ENCODE measurements around the gene IDI1. TPM values are rescaled to one million over a fixed set of nuclear protein-coding genes. Genes with fewer than 3 reads are reported as not detected.

IDI1 gene
- total RNA-seq (10 to 100 TPM; 28.6 to 39.3 TPM), polyA plus RNA-seq (10 to 100 TPM; 18.9 to 43.3 TPM)
- long read RNA-seq, donor 1, transcript IDI1-205 (4 exons, 1,066 nt) = minor isoform, 58 of 185 reads
- long read RNA-seq, donor 1, transcript IDI1-201 (5 exons, 2,301 nt) = major isoform, 104 of 185 reads
- long read RNA-seq, donor 1, partial matches to known transcripts = 16 of 185 reads
- long read RNA-seq, donor 1, other reads (novel, unspliced or antisense) = 6 of 185 reads
- long read RNA-seq, donor 2, transcript IDI1-201 (5 exons, 2,301 nt) = major isoform, 14 of 26 reads
- long read RNA-seq, donor 2, transcript IDI1-205 (4 exons, 1,066 nt) = minor isoform, 5 of 26 reads
- long read RNA-seq, donor 2, partial matches to known transcripts = 4 of 26 reads
- long read RNA-seq, donor 2, other reads (novel, unspliced or antisense) = 3 of 26 reads

- H3K4me1 ChIP-seq (ENCODE audit: control insufficient read depth in 1 of 2, insufficient read depth in 2 of 2, low read length in 2 of 2) = no peaks in the 10 kb centered on the region
- H3K36me3 ChIP-seq (ENCODE audit: control insufficient read depth in 1 of 2, insufficient read depth in 2 of 2, low read length in 1 of 2) = no peaks in the 10 kb centered on the region
- WGBS, 2 donors = 0 to 1% methylated on average over 80 to 83 of the region's 83 CpGs
- ATAC-seq (ENCODE audit: low FRiP score) (peak; percentile 97), DNase-seq (peak; percentile 98 to 99)
- no peaks in the 10 kb centered on the region for H3K27me3 ChIP-seq (ENCODE audit: control insufficient read depth in 1 of 2, insufficient read depth in 2 of 2, low read length in 1 of 2)
- intact Hi-C loops (cut with DNase I) = loop anchor here in 1 of 2 donors (5.0 kb wide), 1 partner anchor 117 kb away; the partner anchor contains the start of gene LARP4B
- H3K27ac ChIP-seq (ENCODE audit: low read depth in 1 of 2, low read length in 2 of 2) = peak within 1 kb of the TSS; percentile 91 to 94
- H3K4me3 ChIP-seq (ENCODE audit: low read length in 2 of 2) = peak within 1 kb of the TSS; percentile 60 to 62
- H3K9me3 ChIP-seq (ENCODE audit: control insufficient read depth, low read length) = no peaks in the 10 kb centered on the region
These were observed at the start of gene IDI1 for GRCh38 chr10:1048732-1049424. Gene IDI1, minus strand, starts transcription at chr10:1049119. Its CDS starts 116 bp downstream, at chr10:1049003.

GRCh38 chr10:1097436-1097835 lies 48.5 kb upstream of the IDI1 start:
- Histone ChIP-seq H3K4me1 (ENCODE audit: control insufficient read depth in 1 of 2, insufficient read depth in 2 of 2, low read length in 2 of 2) (no peaks in the 10 kb centered on the region), H3K9me3 (ENCODE audit: control insufficient read depth, low read length) (no peaks in the 10 kb centered on the region), H3K27ac (ENCODE audit: low read depth in 1 of 2, low read length in 2 of 2) (no peak overlapping the region), H3K36me3 (ENCODE audit: control insufficient read depth in 1 of 2, insufficient read depth in 2 of 2, low read length in 1 of 2) (peaks cover 4 to 5% of the 10 kb centered on the region in 2 donors), H3K4me3 (ENCODE audit: low read length in 2 of 2) (no peak overlapping the region), H3K27me3 (ENCODE audit: control insufficient read depth in 1 of 2, insufficient read depth in 2 of 2, low read length in 1 of 2) (no peaks in the 10 kb centered on the region)
- DNase-seq (peak in 1 of 2 donors; percentile 67), ATAC-seq (ENCODE audit: low FRiP score) (no peak)
- 93 to 94% methylated on average over 6 of the region's 6 CpGs for WGBS, 2 donors
- intact Hi-C loops (cut with DNase I) = no loop called here

GRCh38 chr10:1096287-1096889 lies 47.5 kb upstream of the IDI1 start:
- H3K9me3 ChIP-seq (ENCODE audit: control insufficient read depth, low read length) = no peaks in the 10 kb centered on the region
- no peaks in the 10 kb centered on the region for H3K4me1 ChIP-seq (ENCODE audit: control insufficient read depth in 1 of 2, insufficient read depth in 2 of 2, low read length in 2 of 2)
- ATAC-seq (ENCODE audit: low FRiP score) (no peak), DNase-seq (peak in 1 of 2 donors; percentile 70)
- 94% methylated on average over 27 of the region's 27 CpGs for WGBS, 2 donors
- H3K36me3 ChIP-seq (ENCODE audit: control insufficient read depth in 1 of 2, insufficient read depth in 2 of 2, low read length in 1 of 2) = peaks cover 4 to 5% of the 10 kb centered on the region in 2 donors
- H3K27me3 ChIP-seq (ENCODE audit: control insufficient read depth in 1 of 2, insufficient read depth in 2 of 2, low read length in 1 of 2) = no peaks in the 10 kb centered on the region
- intact Hi-C loops (cut with DNase I) = no loop called here
- H3K4me3 ChIP-seq (ENCODE audit: low read length in 2 of 2) = no peak overlapping the region
- H3K27ac ChIP-seq (ENCODE audit: low read depth in 1 of 2, low read length in 2 of 2) = no peak overlapping the region

GRCh38 chr10:1095498-1095897 lies 46.6 kb upstream of the IDI1 start:
- Histone ChIP-seq H3K27me3 (ENCODE audit: control insufficient read depth in 1 of 2, insufficient read depth in 2 of 2, low read length in 1 of 2) (no peaks in the 10 kb centered on the region), H3K27ac (ENCODE audit: low read depth in 1 of 2, low read length in 2 of 2) (no peak overlapping the region), H3K36me3 (ENCODE audit: control insufficient read depth in 1 of 2, insufficient read depth in 2 of 2, low read length in 1 of 2) (peaks cover 5 to 7% of the 10 kb centered on the region in 2 donors), H3K4me1 (ENCODE audit: control insufficient read depth in 1 of 2, insufficient read depth in 2 of 2, low read length in 2 of 2) (no peaks in the 10 kb centered on the region), H3K9me3 (ENCODE audit: control insufficient read depth, low read length) (no peaks in the 10 kb centered on the region), H3K4me3 (ENCODE audit: low read length in 2 of 2) (no peak overlapping the region)
- DNase-seq (peak in 1 of 2 donors; percentile 63), ATAC-seq (ENCODE audit: low FRiP score) (no peak)
- WGBS, 2 donors = 89% methylated on average over 12 of the region's 12 CpGs
- intact Hi-C loops (cut with DNase I) = no loop called here

GRCh38 chr10:1094112-1095057 lies 45.5 kb upstream of the IDI1 start:
- WGBS, 2 donors = 93 to 95% methylated on average over 15 of the region's 15 CpGs
- Histone ChIP-seq H3K27me3 (ENCODE audit: control insufficient read depth in 1 of 2, insufficient read depth in 2 of 2, low read length in 1 of 2) (no peaks in the 10 kb centered on the region), H3K4me3 (ENCODE audit: low read length in 2 of 2) (no peak overlapping the region), H3K36me3 (ENCODE audit: control insufficient read depth in 1 of 2, insufficient read depth in 2 of 2, low read length in 1 of 2) (peaks cover 5 to 8% of the 10 kb centered on the region in 2 donors), H3K4me1 (ENCODE audit: control insufficient read depth in 1 of 2, insufficient read depth in 2 of 2, low read length in 2 of 2) (no peaks in the 10 kb centered on the region), H3K9me3 (ENCODE audit: control insufficient read depth, low read length) (no peaks in the 10 kb centered on the region), H3K27ac (ENCODE audit: low read depth in 1 of 2, low read length in 2 of 2) (no peak overlapping the region)
- intact Hi-C loops (cut with DNase I) = no loop called here
- no peak for ATAC-seq (ENCODE audit: low FRiP score)
- no peak for DNase-seq

- no peak overlapping the region for H3K27ac ChIP-seq (ENCODE audit: low read depth in 1 of 2, low read length in 2 of 2)
- no peaks in the 10 kb centered on the region for H3K27me3 ChIP-seq (ENCODE audit: control insufficient read depth in 1 of 2, insufficient read depth in 2 of 2, low read length in 1 of 2)
- 47 to 64% methylated on average over 9 of the region's 9 CpGs for WGBS, 2 donors
- H3K4me1 ChIP-seq (ENCODE audit: control insufficient read depth in 1 of 2, insufficient read depth in 2 of 2, low read length in 2 of 2) = no peaks in the 10 kb centered on the region
- DNase-seq = no peak
- no peaks in the 10 kb centered on the region for H3K9me3 ChIP-seq (ENCODE audit: control insufficient read depth, low read length)
- no peak for ATAC-seq (ENCODE audit: low FRiP score)
- H3K4me3 ChIP-seq (ENCODE audit: low read length in 2 of 2) = no peak overlapping the region
- peaks cover 5 to 12% of the 10 kb centered on the region in 2 donors for H3K36me3 ChIP-seq (ENCODE audit: control insufficient read depth in 1 of 2, insufficient read depth in 2 of 2, low read length in 1 of 2)
- intact Hi-C loops (cut with DNase I) = no loop called here
These were observed 44.8 kb upstream of the IDI1 start for GRCh38 chr10:1093696-1094095.

- H3K9me3 ChIP-seq (ENCODE audit: control insufficient read depth, low read length) = no peaks in the 10 kb centered on the region
- intact Hi-C loops (cut with DNase I) = no loop called here
- no peak for DNase-seq
- 94 to 95% methylated on average over 14 of the region's 14 CpGs for WGBS, 2 donors
- no peaks in the 10 kb centered on the region for H3K4me1 ChIP-seq (ENCODE audit: control insufficient read depth in 1 of 2, insufficient read depth in 2 of 2, low read length in 2 of 2)
- H3K4me3 ChIP-seq (ENCODE audit: low read length in 2 of 2) = no peak overlapping the region
- H3K36me3 ChIP-seq (ENCODE audit: control insufficient read depth in 1 of 2, insufficient read depth in 2 of 2, low read length in 1 of 2) = peaks cover 0 to 13% of the 10 kb centered on the region in 2 donors
- no peak for ATAC-seq (ENCODE audit: low FRiP score)
- no peak overlapping the region for H3K27ac ChIP-seq (ENCODE audit: low read depth in 1 of 2, low read length in 2 of 2)
- no peaks in the 10 kb centered on the region for H3K27me3 ChIP-seq (ENCODE audit: control insufficient read depth in 1 of 2, insufficient read depth in 2 of 2, low read length in 1 of 2)
These were observed 41.8 kb upstream of the IDI1 start for GRCh38 chr10:1090696-1091095.

Data from aorta (tissue), 5 donors.